HepG2 (cell line): ENCODE measurements around the gene CHAF1B. TPM values are rescaled to one million over a fixed set of nuclear protein-coding genes. Genes with fewer than 3 reads are reported as not detected.

Experiments used
- ATAC-seq: fragments of 200-7000 bp; cut with Tn5 transposase; 3 replicates; pipeline ENCODE4 v1.9.1; 2020; ENCODE audit warnings: mild to moderate bottlenecking, moderate library complexity
- BruUV-seq: library from RNA; stranded (reverse); fragments of 400-500 nt; replicated peaks from 2 replicates; lab custom pipeline; 2021; lab: Mats Ljungman, UMichigan
- CTCF ChIA-PET: fragments of 300-600 bp; formaldehyde crosslinking; extraction: SDS; loops from one replicate; lab custom pipeline; 2021; ENCODE audit warnings: low total read pairs, inconsistent platforms, low intra/inter-chr PET ratio; lab: Yijun Ruan, JAX
- POLR2A ChIA-PET: fragments of 350-600 bp; sonication (Branson Sonifier 250); formaldehyde crosslinking; loops from one replicate; lab custom pipeline; 2020; ENCODE audit warnings: antibody characterized with exemption, inconsistent platforms; lab: Yijun Ruan, JAX
- DNase-seq: peaks from one replicate; pipeline ENCODE4 v3.0.0-alpha.2; 2015; ENCODE audit warnings: low spot score
- FAIRE-seq: peaks from 3 replicates; lab custom pipeline; 2011; peaks lifted over from hg19 to GRCh38; lab: Jason Lieb, UNC
- H2AFZ ChIP-seq: one replicate; pipeline ENCODE4 v1.6.1; 2011; ENCODE audit warnings: low read length, inconsistent platforms
- H3K27ac ChIP-seq: fragments of 300-600 bp; 3 replicates; pipeline ENCODE4 v1.8.0; 2011; ENCODE audit warnings: mixed run types, mild to moderate bottlenecking, mixed read lengths, low read length, inconsistent platforms; ENCODE audit not compliant: insufficient read depth; ENCODE audit errors: extremely low read length
- H3K27me3 ChIP-seq, 2 experiments: fragments of 200-600 bp in 1 of 2; 2 replicates in 1 of 2; 3 replicates in 1 of 2; pipeline versions ENCODE4 v1.6.0 to v1.8.0; 2011; ENCODE audit warnings: low read length in 2 of 2, mild to moderate bottlenecking in 2 of 2, moderate library complexity in 2 of 2, inconsistent platforms in 1 of 2; ENCODE audit not compliant: insufficient read depth in 2 of 2, control insufficient read depth in 1 of 2
- H3K36me3 ChIP-seq, 2 experiments: fragments of 200-600 bp in 1 of 2; replicated peaks in 1 of 2; 2 replicates in 1 of 2; 3 replicates in 1 of 2; pipeline versions ENCODE4 v1.5.1 to v1.8.0; 2011; ENCODE audit warnings: low read length in 2 of 2, inconsistent platforms in 1 of 2; ENCODE audit not compliant: insufficient read depth in 2 of 2, control insufficient read depth in 1 of 2
- H3K4me1 ChIP-seq: 2 replicates; pipeline ENCODE4 v1.5.1; 2012; ENCODE audit warnings: low read length, inconsistent platforms; ENCODE audit not compliant: insufficient read depth
- H3K4me2 ChIP-seq: 2 replicates; pipeline ENCODE4 v1.6.0; 2011; ENCODE audit warnings: low read depth, low read length, inconsistent platforms
- H3K4me3 ChIP-seq, 3 experiments: fragments of 200-600 bp in 1 of 3; sonication (generic), shearing (Covaris generic) in 1 of 3; replicated peaks in 1 of 3; 2 replicates each; pipeline ENCODE4 v1.5.1; 2011 to 2016; ENCODE audit warnings: low read length in 3 of 3, inconsistent platforms in 2 of 3, low read depth in 2 of 3, mild to moderate bottlenecking in 2 of 3, control low read depth in 1 of 3, mixed read lengths in 1 of 3; ENCODE audit not compliant: insufficient read depth in 1 of 3
- H3K79me2 ChIP-seq: one replicate; pipeline ENCODE4 v1.6.1; 2011; ENCODE audit warnings: low read length, inconsistent platforms; ENCODE audit not compliant: insufficient read depth
- H3K9ac ChIP-seq: 2 replicates; pipeline ENCODE4 v1.6.0; 2011; ENCODE audit warnings: mild to moderate bottlenecking, low read depth, low read length, inconsistent platforms; ENCODE audit not compliant: insufficient read depth
- H3K9me3 ChIP-seq: 2 replicates; pipeline ENCODE4 v1.5.1; 2012; ENCODE audit warnings: mild to moderate bottlenecking, low read length
- H4K20me1 ChIP-seq: 2 replicates; pipeline ENCODE4 v1.6.0; 2011; ENCODE audit warnings: inconsistent platforms, mild to moderate bottlenecking, low read length, moderate library complexity; ENCODE audit not compliant: insufficient read depth
- ARHGAP35 ChIP-seq: sonication (generic); formaldehyde crosslinking; IDR thresholded peaks from 2 replicates; pipeline ENCODE4 v1.9.0; 2022; ENCODE audit warnings: mild to moderate bottlenecking, inconsistent platforms, moderate library complexity, missing genetic modification reagents, borderline replicate concordance
- E2F1 ChIP-seq: sonication (generic); formaldehyde crosslinking; IDR thresholded peaks from 2 replicates; pipeline ENCODE4 v1.5.0; 2020; ENCODE audit warnings: missing genetic modification reagents
- EP300 ChIP-seq, 3 experiments: sonication (generic) in 1 of 3; formaldehyde crosslinking in 1 of 3; IDR thresholded peaks; 2 replicates each; pipeline versions ENCODE4 v1.5.1 to v1.6.1; 2011 to 2020; ENCODE audit warnings: low read depth in 2 of 3, low read length in 2 of 3, borderline replicate concordance in 1 of 3, improper control_type of control experiment in 1 of 3, mild to moderate bottlenecking in 1 of 3, missing genetic modification reagents in 1 of 3, moderate library complexity in 1 of 3
- FOSL1 ChIP-seq: sonication (generic); formaldehyde crosslinking; IDR thresholded peaks from 2 replicates; pipeline ENCODE4 v1.9.0; 2021; ENCODE audit warnings: missing genetic modification reagents, borderline replicate concordance
- HINFP ChIP-seq: sonication (generic); formaldehyde crosslinking; IDR thresholded peaks from 2 replicates; pipeline ENCODE4 v1.4.0; 2020; ENCODE audit warnings: low read depth, mild to moderate bottlenecking, missing genetic modification reagents
- KDM4B ChIP-seq: sonication (generic); formaldehyde crosslinking; IDR thresholded peaks from 2 replicates; pipeline ENCODE4 v1.4.0; 2020; ENCODE audit warnings: missing genetic modification reagents
- NFE2L1 ChIP-seq: sonication (generic); formaldehyde crosslinking; IDR thresholded peaks from 2 replicates; pipeline ENCODE4 v1.4.0; 2020; ENCODE audit warnings: missing genetic modification reagents, mild to moderate bottlenecking, borderline replicate concordance
- POLR2AphosphoS2 ChIP-seq: IDR thresholded peaks from 2 replicates; pipeline ENCODE4 v1.6.1; 2011; ENCODE audit warnings: low read depth, low read length, improper control_type of control experiment
- RNF2 ChIP-seq: fragments of 450-650 bp; conservative IDR thresholded peaks from 2 replicates; pipeline ENCODE4 v1.6.1; 2016; ENCODE audit warnings: low read depth
- SRF ChIP-seq: IDR thresholded peaks from 2 replicates; pipeline ENCODE4 v1.6.1; 2011; ENCODE audit warnings: mild to moderate bottlenecking, low read depth, low read length, moderate library complexity
- ZBTB14 ChIP-seq: sonication (generic); formaldehyde crosslinking; IDR thresholded peaks from 2 replicates; pipeline ENCODE4 v1.4.0; 2020; ENCODE audit warnings: missing genetic modification reagents
- ZFP36 ChIP-seq: fragments of 150-350 bp; IDR thresholded peaks from 2 replicates; pipeline ENCODE4 v1.6.1; 2018; ENCODE audit warnings: borderline replicate concordance, low read length, low read depth; ENCODE audit not compliant: partially characterized antibody
- ZHX2 ChIP-seq, 2 experiments: sonication (generic) in 1 of 2; formaldehyde crosslinking in 1 of 2; IDR thresholded peaks; 2 replicates each; pipeline versions ENCODE4 v1.6.1 to v1.9.0; 2014 to 2022; ENCODE audit warnings: antibody characterized with exemption in 1 of 2, borderline replicate concordance in 1 of 2, inconsistent platforms in 1 of 2, low read depth in 1 of 2, missing genetic modification reagents in 1 of 2
- ZNF136 ChIP-seq: sonication (generic); formaldehyde crosslinking; IDR thresholded peaks from 2 replicates; pipeline ENCODE4 v1.8.1; 2022; ENCODE audit warnings: low read depth, mild to moderate bottlenecking, moderate library complexity, missing genetic modification reagents
- WGBS: methylation state at CpG from one replicate; pipeline ENCODE4 v1.1.6; 2017; ENCODE audit warnings: low lambda C conversion rate; 5-methylcytosine and 5-hydroxymethylcytosine counted together
- in situ Hi-C: cut with HindIII; loops from 2 replicates; pipeline ENCODE4 v1.10.0; 2017; ENCODE audit warnings: low pct_unique_long_range_greater_than_20kb; ENCODE audit not compliant: extremely low pct_ligation_motif_present
- intact Hi-C: fragments of 100-400 bp; cut with micrococcal nuclease; formaldehyde crosslinking; loops from one replicate; pipeline ENCODE4 v1.10.0; 2022; ENCODE audit not compliant: unreplicated experiment
- polyA plus RNA-seq, 8 experiments: library from polyadenylated mRNA; depleted of rRNA in 3 of 8; stranded (reverse) in 7 of 8; unstranded in 1 of 8; fragments of >200 nt; fragmentation: Illumina TruSeq in 4 of 8; extraction: Trizol in 4 of 8; gene quantifications; 2 replicates each; pipeline versions ENCODE4 v1.2.1 to v1.2.3, GENCODE V29; 2011 to 2016; ENCODE audit warnings: low read depth in 4 of 8, missing spikeins in 1 of 8, mixed read lengths in 1 of 8; ENCODE audit not compliant: insufficient read depth in 1 of 8
- total RNA-seq, 5 experiments: library from RNA; depleted of rRNA; stranded (reverse); fragments of >200 nt; fragmentation: Illumina TruSeq; extraction: Trizol; gene quantifications; 2 replicates each; pipeline ENCODE4 v1.2.3, GENCODE V29; 2016; ENCODE audit warnings: low read depth in 1 of 5

CHAF1B gene
- total and polyA plus RNA-seq, 2 of the 13 experiments (the other 11 are each of a cell fraction or from before 2014, with no cell fraction given): 5.1 to 14.1 TPM

GRCh38 chr21:36460866-36461265 is 75.7 kb downstream of the CHAF1B start:
- Histone ChIP-seq H3K9me3 (no peaks in the 10 kb centered on the region), H3K79me2 (no peaks in the 10 kb centered on the region), H3K4me3 (no peak overlapping the region), H4K20me1 (no peaks in the 10 kb centered on the region), H3K4me1 (no peaks in the 10 kb centered on the region), H3K27ac (no peak overlapping the region), H3K27me3 (no peaks in the 10 kb centered on the region), H3K36me3 (no peaks in the 10 kb centered on the region), H2AFZ (no peak overlapping the region), H3K4me2 (no peak overlapping the region), H3K9ac (no peak overlapping the region)
- ChIA-PET POLR2A (no interaction called here), CTCF (no interaction called here)
- DNase-seq (no peak), ATAC-seq (no peak), FAIRE-seq (no peak)
- intact Hi-C loops (no loop called here), in situ Hi-C loops (no loop called here)
- TF ChIP-seq ZHX2 (IDR thresholded peaks at IDR 0.05; ENCODE audit: low read depth) (no peak), ZHX2 (CRISPR knock-in tag; IDR thresholded peaks at IDR 0.05; ENCODE audit: borderline replicate concordance) (no peak), NFE2L1 (CRISPR knock-in tag) (no peak), HINFP (CRISPR knock-in tag) (no peak), ZBTB14 (CRISPR knock-in tag) (no peak), RNF2 (no peak), SRF (no peak), EP300 (IDR thresholded peaks at IDR 0.05; ENCODE audit: low read depth in 2 of 2, low read length in 2 of 2) (no peak), EP300 (CRISPR knock-in tag; IDR thresholded peaks at IDR 0.05; ENCODE audit: borderline replicate concordance) (no peak), E2F1 (CRISPR knock-in tag) (no peak), ZFP36 (no peak), FOSL1 (no peak), ARHGAP35 (CRISPR knock-in tag) (no peak), ZNF136 (no peak), POLR2AphosphoS2 (no peak), KDM4B (CRISPR knock-in tag) (no peak)
- WGBS: 96% methylated on average over 10 of the region's 16 CpGs
- no TSS peak for BruUV-seq
